ENCODE measurements around the gene CCDC15.
A peak's percentile ranks its signal among the peaks of the same experiment; 100 is the strongest.

Gene CCDC15, protein sequence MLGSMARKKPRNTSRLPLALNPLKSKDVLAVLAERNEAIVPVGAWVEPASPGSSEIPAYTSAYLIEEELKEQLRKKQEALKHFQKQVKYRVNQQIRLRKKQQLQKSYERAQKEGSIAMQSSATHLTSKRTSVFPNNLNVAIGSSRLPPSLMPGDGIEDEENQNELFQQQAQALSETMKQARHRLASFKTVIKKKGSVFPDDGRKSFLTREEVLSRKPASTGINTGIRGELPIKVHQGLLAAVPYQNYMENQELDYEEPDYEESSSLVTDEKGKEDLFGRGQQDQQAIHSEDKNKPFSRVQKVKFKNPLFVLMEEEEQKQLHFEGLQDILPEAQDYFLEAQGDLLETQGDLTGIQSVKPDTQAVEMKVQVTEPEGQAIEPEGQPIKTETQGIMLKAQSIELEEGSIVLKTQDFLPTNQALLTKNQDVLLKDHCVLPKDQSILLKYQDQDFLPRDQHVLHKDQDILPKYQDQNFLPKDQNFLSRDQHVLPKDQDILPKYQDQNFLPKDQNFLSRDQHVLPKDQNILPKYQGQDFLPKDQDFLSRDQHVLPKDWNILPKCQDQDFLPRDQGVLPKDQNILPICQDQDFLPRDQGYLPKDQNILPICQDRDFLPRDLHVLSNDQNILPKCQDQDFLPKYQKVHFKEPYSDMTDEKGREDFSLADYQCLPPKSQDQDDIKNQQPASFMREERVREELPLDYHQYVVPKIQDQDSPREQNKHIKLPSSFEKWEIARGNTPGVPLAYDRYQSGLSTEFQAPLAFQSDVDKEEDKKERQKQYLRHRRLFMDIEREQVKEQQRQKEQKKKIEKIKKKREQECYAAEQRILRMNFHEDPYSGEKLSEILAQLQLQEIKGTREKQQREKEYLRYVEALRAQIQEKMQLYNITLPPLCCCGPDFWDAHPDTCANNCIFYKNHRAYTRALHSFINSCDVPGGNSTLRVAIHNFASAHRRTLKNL

DNA sequence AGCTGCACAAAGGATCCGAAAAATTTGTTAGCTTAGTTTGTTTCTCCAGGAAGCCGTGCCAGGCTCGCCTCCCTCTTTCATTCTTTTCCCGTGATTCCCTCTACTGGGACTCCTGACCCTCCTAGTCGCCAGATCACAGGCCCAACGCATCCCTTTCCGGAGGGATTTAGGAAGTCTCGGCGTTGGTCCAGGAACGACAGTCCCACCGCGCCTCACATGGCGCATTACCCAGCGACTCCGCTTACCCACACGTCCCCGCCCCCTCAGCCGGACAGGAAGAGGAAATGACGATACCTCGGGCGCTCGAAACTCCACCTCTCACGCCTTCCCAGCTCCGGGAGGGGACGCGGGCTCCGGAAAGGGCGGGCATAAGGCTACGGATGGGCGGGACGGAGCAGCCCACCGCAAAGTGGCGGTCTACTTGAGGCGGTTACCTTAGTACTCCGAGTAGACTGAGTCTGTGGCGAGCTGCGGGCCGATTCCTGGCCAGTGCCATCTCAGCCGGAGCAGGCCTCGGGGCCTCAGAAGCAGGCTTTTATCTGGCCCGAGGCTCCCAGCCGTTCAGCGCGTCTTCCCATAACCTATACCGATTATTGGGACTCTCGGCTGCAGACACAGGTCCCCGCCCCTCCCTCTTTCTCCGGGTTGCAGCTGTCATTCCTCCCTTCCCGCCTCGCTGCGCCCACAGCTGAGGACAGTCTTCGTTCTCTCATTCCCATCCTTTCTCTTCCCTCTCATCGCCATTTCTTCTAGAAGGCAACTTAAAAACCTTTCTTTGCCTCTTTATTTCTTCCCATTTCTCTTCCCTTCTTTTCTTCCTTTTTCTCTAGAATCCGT, at the start of gene CCDC15:
Gene CCDC15, plus strand, starts transcription at position 450 of the 837 bp plus-strand sequence. CDS start 531 bp downstream, outside the sequence.
- peak; percentile 83 to 88 (median 85) for DNase-seq (ENCODE audit: low read depth in 2 of 3, low spot score in 2 of 3)

DNA sequence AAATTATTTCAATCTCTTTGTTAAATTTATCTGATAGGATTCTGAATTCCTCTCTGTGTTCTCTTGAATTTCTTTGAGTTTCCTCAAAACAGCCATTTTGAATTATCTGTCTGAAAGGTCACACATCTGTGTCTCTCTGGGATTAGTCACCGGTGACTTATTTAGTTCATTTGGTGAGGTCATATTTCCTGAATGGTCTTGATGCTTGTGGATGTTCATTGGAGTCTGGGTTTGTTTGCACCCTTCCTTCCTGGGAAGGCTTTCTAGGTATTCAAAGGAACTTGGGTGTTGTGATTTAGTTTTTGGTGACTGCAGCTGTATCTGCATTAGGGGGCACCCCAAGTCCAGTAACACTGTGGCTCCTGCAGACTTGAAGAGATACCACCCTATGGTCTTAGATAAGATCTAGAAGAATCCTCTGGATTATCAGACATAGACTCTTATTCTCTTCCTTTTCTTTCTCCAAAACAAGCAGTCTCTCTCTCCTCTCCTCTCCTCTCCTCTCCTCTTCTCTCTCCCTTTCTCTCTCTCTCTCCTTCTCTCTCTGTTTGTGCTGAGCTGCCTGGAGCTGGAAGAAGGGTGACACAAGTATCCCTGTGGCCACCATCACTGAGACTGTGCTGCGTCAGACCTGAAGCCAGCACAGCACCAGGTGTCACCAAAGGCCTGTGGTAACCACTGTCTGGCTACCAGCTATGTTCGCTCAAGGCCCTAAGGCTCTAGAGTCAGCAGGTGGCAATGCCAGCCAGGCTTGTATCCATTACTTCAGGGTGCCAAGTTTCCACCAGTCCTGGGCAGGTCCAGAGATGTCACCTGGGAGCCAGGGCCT, 38.2 kb upstream of the CCDC15 start:
- DNase-seq (ENCODE audit: low read depth in 2 of 3, low spot score in 2 of 3): no peak

DNA sequence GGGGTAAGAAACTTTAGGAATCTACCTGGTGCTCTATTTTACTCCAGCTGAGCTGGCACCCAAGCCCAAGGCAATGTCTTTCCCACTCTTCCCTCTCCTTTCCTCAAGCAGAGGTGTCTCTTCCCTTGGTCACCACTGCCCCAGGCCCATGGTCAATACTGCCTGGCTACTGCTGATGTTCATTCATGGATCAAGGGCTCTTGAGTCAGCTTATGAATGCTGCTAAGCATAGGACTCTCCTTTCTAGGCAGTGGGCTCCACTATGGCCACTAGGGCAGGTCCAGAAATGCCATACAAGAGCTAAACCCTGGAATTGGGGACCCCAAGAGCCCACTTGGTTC, 37.7 kb upstream of the CCDC15 start:
- DNase-seq (ENCODE audit: low read depth in 2 of 3, low spot score in 2 of 3): no peak

DNA sequence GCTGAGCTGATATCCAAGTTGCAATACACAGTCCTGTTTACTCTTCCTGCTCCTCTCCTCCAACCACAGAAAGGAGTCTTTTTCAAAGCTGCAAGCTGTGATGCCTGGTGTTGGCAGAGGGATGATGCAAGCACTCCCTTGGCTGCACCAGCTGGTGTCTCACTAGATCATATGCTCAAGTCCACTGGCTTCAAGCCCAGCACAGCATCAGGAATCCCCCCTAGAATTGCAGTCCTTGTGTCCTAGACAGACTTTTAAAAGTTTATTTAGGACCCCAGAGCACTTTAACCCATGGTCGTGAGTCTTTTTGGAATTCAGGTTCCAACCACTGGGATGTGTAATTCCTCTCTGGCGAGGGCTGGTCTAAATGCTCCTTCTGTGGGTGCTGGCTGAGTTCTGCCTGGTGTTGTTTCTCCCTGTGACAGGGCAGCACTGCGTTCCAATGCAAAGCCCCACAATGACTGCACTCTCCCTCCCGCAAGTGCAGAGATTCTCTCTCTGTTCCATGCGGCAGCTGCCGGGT, 36.8 kb upstream of the CCDC15 start:
- no peak for DNase-seq (ENCODE audit: low read depth in 2 of 3, low spot score in 2 of 3)

DNA sequence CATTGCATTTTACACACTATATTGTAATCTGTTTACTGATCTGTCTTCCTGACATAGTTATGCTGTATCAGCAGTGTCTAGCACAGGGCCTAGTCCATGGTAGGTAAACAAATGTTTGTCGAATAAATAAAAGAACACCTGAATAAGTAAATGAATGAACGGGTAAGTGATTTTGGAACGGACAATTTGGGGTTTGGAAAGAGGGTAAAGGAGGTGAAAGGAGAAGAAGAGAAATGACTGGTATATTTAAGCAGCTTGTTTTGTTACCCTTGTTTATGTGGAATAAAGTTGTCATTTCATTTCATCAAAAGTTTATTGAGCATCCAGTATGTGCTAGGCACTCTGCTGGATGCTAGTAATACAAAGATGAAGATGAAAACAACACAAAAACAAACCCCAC, 35.1 kb upstream of the CCDC15 start, which contains the start of gene HEPN1:
Gene HEPN1, plus strand, starts transcription at position 301 of the 400 bp plus-strand sequence.
- DNase-seq (ENCODE audit: low read depth in 2 of 3, low spot score in 2 of 3): no peak

DNA sequence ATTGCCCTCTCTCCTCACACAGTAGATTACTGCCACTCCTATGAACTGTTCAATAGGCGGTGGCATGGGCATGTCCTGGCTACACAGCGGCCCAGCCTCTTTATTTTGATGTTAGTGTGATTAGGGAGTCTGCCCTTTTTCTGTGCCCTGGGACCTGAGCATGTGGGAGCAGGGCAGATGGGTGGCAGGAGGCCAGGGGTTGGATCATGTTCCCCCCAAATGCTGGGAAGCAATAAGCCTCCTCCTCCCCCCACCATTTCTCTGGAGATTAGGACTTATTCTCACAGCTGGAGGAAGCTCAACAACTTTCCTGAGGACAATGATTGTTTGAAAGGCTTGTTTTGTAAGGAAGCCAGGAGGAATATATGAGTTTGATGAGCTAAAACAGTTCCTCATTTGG, 34.1 kb upstream of the CCDC15 start:
- DNase-seq (ENCODE audit: low read depth in 2 of 3, low spot score in 2 of 3): no peak

DNA sequence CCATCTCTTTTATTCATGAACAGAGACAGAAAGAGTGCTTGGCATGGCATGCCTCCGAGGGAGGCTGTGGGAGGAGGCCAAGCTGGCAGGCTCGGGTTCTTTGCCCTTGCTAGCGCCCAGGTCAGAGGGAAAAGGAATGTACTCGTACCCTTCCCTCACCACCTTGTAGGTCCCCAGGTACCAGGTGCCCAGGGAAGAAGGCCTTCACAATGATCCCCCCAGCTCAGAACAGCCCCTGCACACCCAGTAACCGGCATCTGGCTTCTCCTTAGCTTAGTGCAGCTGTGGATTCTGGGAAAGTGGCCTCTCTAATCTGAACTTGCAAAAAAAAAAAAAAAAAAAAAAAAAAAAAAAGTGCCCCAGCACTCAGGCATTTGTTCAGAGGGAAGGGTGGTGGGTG, 33.6 kb upstream of the CCDC15 start:
- DNase-seq (ENCODE audit: low read depth in 2 of 3, low spot score in 2 of 3): no peak

DNA sequence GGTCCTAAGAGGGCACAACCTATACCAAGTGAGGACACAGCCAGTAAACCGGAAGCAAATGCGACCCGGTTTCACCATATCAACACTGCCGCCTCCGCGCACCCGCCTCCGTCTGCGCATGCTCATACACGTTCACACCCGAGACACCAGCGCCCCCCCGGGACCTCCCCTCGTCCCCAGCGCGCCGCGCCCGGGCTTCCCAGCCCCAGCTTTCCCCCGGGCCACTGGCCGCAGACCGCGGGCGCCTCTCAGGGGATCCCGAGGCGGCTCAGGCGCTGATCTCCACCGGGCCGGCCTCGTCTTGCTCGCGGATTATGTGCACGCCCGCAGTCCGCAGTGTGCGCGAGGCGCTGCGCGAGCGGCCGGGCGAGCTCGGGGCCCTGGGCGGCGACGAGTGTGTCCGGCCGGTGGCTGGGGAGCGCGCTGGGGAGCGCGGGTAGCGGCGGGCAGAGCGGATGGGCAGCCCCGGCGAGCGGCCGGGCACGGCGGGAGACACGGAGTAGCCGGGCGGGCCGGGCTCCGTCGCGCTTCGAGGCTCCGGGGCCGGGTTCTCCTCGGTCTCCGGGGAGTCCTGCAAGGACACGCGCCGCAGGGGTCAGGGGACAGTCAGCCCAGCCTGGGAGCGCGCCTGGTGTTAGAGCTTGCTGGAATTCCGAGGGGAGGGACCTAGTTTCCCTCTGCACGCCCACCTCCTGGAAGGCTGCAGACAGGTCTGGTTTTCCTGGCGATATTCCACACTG, 33.0 kb upstream of the CCDC15 start:
- DNase-seq (ENCODE audit: low read depth in 2 of 3, low spot score in 2 of 3): peak; percentile 52 to 67 (median 59)

DNA sequence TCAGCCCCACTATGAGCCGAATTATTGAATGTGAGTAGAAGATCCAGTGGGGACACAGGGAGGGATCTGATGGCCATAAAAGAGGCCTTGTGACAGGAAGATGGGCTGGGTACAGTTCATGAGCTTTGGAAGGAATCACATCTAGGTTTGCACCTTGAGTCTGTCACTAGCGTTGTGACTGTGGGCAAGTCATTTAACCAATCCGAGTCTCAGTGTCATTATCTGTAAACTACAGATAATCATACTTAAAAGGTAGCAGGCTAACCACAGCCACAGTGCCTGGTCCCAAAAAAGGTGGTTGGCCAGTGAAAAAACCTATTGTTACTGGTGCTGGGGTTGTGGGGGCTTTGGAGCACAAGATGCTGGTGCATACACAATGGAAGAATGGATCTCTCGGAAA, 31.2 kb upstream of the CCDC15 start:
- no peak for DNase-seq (ENCODE audit: low read depth in 2 of 3, low spot score in 2 of 3)

DNA sequence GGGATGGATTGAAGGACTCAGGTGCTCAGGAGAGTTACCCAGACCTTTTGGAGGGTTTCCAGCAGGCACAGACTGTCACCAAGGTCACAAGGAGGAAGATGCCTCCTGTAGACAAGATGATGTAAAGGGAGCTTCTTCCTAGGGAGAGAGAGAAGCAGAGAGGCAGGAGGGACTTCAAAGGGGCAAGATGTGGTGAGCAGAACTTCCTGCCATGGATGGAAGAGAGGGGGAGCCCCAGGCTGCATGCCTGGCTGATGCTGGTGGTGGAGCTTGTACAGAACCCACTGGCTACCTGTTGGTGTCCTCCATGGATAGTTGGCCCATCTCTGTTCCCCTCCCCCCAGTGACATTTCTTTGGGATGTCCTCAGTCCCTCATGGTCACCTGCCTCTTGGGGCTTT, 30.7 kb upstream of the CCDC15 start:
- no peak for DNase-seq (ENCODE audit: low read depth in 2 of 3, low spot score in 2 of 3)

DNA sequence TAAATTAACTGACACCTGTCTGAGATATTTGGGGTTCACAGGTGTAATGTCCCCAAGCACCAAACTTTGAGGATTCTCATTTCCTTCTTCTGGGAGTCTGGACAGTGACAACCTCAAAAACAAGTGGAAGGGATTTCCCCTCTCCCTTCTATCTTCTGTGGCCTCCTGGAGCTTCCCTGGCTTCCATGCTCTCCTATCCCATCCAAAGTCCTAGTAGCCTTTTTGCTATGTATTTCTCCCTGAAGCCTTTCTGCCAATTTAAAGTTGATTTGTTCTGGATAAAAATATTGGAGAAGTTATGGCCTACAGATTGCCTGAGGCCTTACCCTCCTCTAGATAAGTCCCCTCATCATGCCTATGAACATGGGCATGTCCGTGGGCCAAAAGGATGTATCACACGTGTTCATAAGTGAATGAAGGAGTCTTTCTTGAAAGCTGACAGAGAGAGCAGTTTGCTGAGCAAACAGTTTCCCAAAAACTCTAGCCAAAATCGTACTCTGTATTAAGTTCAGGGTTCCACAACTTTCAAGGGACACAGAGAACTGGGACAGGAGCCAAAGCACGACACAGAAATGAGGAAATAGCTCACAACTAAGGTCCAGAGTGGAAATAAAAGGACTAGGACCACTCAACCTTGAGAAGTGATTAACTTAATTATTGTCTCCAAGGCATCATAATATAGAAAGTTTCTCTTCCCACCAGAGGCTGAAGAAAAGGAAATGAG, 24.9 kb upstream of the CCDC15 start:
- DNase-seq (ENCODE audit: low read depth in 2 of 3, low spot score in 2 of 3): no peak

DNA sequence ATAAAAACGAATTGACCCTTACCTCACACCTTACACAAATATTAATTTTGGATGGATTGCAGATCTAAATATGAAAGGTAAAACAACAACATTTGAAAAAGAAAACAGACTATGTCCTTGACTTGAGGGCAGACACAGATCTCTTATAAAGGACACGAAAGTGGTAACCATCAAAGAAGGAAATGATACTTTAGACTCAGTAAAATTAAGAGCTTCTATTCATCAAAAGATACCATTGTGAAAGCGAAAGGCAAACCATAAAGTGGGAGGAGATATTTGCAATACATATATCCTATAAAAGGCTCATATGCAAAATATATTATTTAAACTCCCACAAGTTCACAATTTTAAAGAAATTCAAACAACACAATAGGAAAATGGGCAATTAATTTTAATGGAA, 23.2 kb upstream of the CCDC15 start:
- DNase-seq (ENCODE audit: low read depth in 2 of 3, low spot score in 2 of 3): no peak

DNA sequence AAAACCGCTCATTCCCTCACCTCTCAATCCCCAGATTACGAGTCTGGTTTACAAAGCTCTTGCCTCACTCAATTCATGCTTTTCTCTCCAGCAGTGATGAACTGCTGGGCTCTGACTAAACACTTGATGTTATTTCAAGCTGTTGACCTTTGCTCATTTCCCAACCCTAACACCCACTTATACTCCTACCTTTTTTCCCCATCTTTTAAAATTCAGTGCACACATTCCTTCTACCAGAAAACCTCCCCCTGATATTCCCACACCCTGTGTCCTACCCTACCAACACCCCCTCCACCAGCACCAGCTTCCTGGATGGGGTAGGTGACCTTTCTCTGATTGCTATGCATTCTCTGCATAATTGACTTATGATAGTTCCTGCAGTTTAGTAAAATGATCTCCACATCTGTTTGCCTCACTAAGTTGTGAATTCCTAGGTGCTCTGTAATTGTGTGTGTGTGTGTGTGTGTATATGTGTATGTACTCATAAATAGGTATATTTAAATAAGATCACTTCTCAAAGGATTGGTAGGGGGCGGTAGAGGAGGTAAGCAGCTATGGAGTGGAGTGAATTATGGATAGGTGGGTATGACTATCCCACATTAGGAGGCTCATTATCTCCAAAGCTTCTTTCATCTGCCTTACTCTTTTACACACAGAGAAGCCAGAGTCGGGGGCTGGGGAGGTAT, 19.0 kb upstream of the CCDC15 start:
- no peak for DNase-seq (ENCODE audit: low read depth in 2 of 3, low spot score in 2 of 3)

DNA sequence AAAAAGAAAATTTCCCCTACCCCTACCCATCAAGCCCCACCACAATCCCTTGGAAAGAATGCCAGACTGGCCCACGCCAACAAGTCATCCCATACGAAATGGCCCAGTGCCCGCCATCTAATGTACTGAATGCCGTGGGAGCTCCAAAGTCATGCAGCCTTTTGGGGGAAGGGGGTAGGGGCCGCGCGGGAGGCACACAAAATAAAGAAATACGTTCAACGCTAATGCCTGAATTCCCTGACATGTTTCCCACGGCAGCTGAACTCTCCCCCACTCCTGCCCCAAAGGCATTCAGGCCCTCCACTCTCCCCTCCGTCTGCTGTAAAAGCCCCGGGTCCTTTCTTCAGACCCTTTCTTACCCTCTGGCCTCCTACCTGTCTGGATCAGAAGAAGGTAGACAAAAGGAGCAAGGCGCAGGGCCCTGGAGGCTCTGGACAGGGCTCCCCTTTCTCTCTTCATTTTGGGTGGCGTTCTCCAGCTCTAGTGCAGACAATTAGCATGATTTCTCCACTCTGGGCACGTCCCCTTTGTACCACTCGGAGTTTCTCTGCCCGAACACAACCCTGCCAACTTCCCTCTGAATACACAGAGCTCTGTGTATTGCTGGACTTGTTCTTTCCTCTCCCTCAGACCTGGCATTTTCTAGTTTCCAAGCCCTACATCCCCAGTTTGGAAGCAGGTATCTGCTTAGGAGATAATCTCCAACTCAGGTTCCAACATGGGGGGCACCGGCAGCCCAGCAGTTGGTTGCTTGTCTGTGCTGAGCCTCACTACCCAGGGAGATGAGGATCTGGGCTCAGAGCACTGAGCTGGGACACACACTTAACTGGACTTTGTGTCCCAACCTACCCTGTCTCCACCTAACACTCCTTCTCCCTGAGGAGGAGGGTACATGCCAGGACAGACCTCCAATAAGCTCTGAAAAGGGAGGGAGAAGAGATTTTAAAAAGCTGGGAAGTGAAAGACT, 18.2 kb upstream of the CCDC15 start, which contains the start of gene HEPACAM:
Gene HEPACAM, minus strand, starts transcription at position 500 of the 967 bp plus-strand sequence. Its CDS starts 41 bp downstream, at position 459.
- no peak for DNase-seq (ENCODE audit: low read depth in 2 of 3, low spot score in 2 of 3)

DNA sequence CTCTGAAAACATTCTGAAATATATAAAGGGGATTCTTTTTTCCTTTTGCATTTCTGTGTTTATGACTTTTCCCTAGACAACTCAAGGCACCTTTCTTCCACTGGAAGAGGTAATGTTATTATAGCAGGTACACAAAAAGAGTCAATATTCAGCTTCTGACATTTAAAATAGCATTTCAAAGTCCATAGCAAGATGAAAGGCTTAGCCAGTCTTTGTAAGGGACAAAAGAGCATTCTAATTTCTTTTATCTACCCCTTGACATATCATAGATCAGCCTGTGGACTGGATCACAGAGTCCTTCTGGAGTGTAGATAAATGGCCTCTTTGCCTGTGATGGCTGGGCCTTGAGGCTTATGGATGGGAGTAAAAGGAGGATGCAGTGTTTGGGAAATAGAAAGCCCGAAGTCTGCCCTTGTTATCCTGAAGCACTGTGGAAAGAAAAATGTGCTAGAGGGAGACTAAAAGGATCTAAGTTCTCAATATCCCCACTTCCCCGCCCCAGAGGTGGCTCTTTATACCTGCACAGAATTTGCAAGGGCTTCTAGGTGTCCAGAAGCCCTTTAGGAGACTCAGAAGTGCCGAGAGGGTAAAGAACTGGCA, 16.6 kb upstream of the CCDC15 start:
- no peak for DNase-seq (ENCODE audit: low read depth in 2 of 3, low spot score in 2 of 3)

DNA sequence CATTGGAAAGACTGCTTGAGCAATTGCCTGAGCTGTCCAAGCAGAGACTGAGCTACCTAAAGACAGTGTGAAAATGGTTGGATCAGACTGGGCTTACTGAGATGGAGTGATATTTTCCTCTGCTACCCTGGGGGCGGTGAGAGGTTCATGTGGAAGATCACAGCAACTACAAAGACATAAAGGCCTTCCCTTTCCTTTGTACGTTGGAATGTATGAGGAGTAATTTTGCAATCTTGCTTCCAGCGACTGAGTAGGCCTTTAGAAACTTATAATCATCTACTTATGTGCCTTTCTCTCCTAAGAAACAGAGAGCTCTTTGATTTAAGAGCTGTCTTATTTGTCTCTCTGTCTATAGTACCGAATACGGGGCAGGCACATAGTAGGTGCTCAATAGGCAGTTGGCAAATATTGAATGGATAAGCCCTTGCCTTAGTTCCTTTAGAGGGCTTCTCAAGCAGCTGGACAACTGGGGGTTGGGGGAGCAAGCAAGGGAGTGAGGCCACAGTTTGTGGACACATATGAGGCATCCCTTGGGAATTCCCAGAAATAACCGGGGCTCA, 15.7 kb upstream of the CCDC15 start:
- DNase-seq (ENCODE audit: low read depth in 2 of 3, low spot score in 2 of 3): no peak

Data from activated CD8-positive, alpha-beta memory T cell treated with anti-CD3 and anti-CD28 coated beads for 48 hours (primary cell).